H9 (cell line): ENCODE results near the gene SOCS7. TPM values are rescaled to one million over a fixed set of nuclear protein-coding genes. Genes with fewer than 3 reads are reported as not detected.

Experiments
- DNase-seq: peaks from one replicate; pipeline ENCODE4 v3.0.0-alpha.2; 2017
- H2AFZ ChIP-seq: one replicate; pipeline ENCODE4 v1.6.1; 2013; ENCODE audit warnings: mild to moderate bottlenecking, low read length, control low read depth, moderate library complexity
- H2AK5ac ChIP-seq: 2 replicates; pipeline ENCODE4 v1.6.1; 2013; ENCODE audit warnings: low read length, control low read depth, mixed read lengths; ENCODE audit not compliant: insufficient read length
- H2BK120ac ChIP-seq: one replicate; pipeline ENCODE4 v1.6.1; 2013; ENCODE audit warnings: low read depth, mild to moderate bottlenecking, low read length, control low read depth, inconsistent platforms; ENCODE audit not compliant: poor library complexity, severe bottlenecking
- H2BK12ac ChIP-seq: 2 replicates; pipeline ENCODE4 v1.6.1; 2013; ENCODE audit warnings: low read length, control low read depth, mixed read lengths, low read depth; ENCODE audit not compliant: insufficient read length
- H2BK15ac ChIP-seq: 2 replicates; pipeline ENCODE4 v1.6.1; 2013; ENCODE audit warnings: low read depth, low read length, control low read depth
- H2BK20ac ChIP-seq: one replicate; pipeline ENCODE4 v1.6.1; 2013; ENCODE audit warnings: low read depth, mild to moderate bottlenecking, low read length, control low read depth, inconsistent platforms; ENCODE audit not compliant: poor library complexity, severe bottlenecking
- H2BK5ac ChIP-seq: 2 replicates; pipeline ENCODE4 v1.6.1; 2013; ENCODE audit warnings: low read length, control low read depth, mixed read lengths; ENCODE audit not compliant: insufficient read length
- H3K14ac ChIP-seq: 2 replicates; pipeline ENCODE4 v1.6.1; 2013; ENCODE audit warnings: low read length, control low read depth; ENCODE audit not compliant: insufficient read depth
- H3K18ac ChIP-seq: 2 replicates; pipeline ENCODE4 v1.6.1; 2013; ENCODE audit warnings: low read depth, mild to moderate bottlenecking, mixed read lengths, low read length, control low read depth; ENCODE audit not compliant: insufficient read length
- H3K23ac ChIP-seq: 2 replicates; pipeline ENCODE4 v1.6.1; 2013; ENCODE audit warnings: low read length, control low read depth, mixed read lengths, low read depth; ENCODE audit not compliant: insufficient read length
- H3K23me2 ChIP-seq: 2 replicates; pipeline ENCODE4 v1.6.1; 2013; ENCODE audit warnings: low read depth, mild to moderate bottlenecking, mixed read lengths, low read length, control low read depth; ENCODE audit not compliant: insufficient read length, poor library complexity, severe bottlenecking
- H3K27ac ChIP-seq: 2 replicates; pipeline ENCODE4 v1.5.1; 2013; ENCODE audit warnings: low read length, control low read depth, mixed read lengths, low read depth; ENCODE audit not compliant: insufficient read length
- H3K27me3 ChIP-seq: 2 replicates; pipeline ENCODE4 v1.6.1; 2013; ENCODE audit warnings: low read length, control low read depth, inconsistent platforms; ENCODE audit not compliant: insufficient read depth
- H3K4ac ChIP-seq: 2 replicates; pipeline ENCODE4 v1.6.1; 2013; ENCODE audit warnings: low read depth, mild to moderate bottlenecking, control low read depth, inconsistent platforms, low read length, moderate library complexity
- H3K4me1 ChIP-seq: 2 replicates; pipeline ENCODE4 v1.6.1; 2013; ENCODE audit warnings: low read length, control low read depth, inconsistent platforms; ENCODE audit not compliant: insufficient read depth
- H3K4me2 ChIP-seq: 2 replicates; pipeline ENCODE4 v1.6.1; 2013; ENCODE audit warnings: low read length, control low read depth, mixed read lengths; ENCODE audit not compliant: insufficient read length, insufficient read depth
- H3K56ac ChIP-seq: 2 replicates; pipeline ENCODE4 v1.6.1; 2013; ENCODE audit warnings: low read depth, mild to moderate bottlenecking, mixed read lengths, low read length, control low read depth; ENCODE audit not compliant: insufficient read length
- H3K79me1 ChIP-seq: 2 replicates; pipeline ENCODE4 v1.6.1; 2013; ENCODE audit warnings: low read depth, mild to moderate bottlenecking, moderate library complexity, low read length, control low read depth, inconsistent platforms; ENCODE audit not compliant: insufficient read depth, poor library complexity, severe bottlenecking
- H3K79me2 ChIP-seq: 2 replicates; pipeline ENCODE4 v1.6.1; 2013; ENCODE audit warnings: low read length, control low read depth, inconsistent platforms; ENCODE audit not compliant: insufficient read depth
- H3K9ac ChIP-seq: 2 replicates; pipeline ENCODE4 v1.6.1; 2013; ENCODE audit warnings: low read length, control low read depth, mixed read lengths; ENCODE audit not compliant: insufficient read length; ENCODE audit errors: extremely low read depth
- H3K9me3 ChIP-seq: one replicate; pipeline ENCODE4 v1.6.1; 2013; ENCODE audit warnings: low read depth, low read length, inconsistent platforms; ENCODE audit not compliant: control insufficient read depth
- H3T11ph ChIP-seq: one replicate; pipeline ENCODE4 v1.6.1; 2013; ENCODE audit warnings: mild to moderate bottlenecking, low read length, control low read depth, inconsistent platforms
- H4K20me1 ChIP-seq: one replicate; pipeline ENCODE4 v1.6.1; 2013; ENCODE audit not compliant: control insufficient read depth, insufficient read length, insufficient read depth
- H4K5ac ChIP-seq: 2 replicates; pipeline ENCODE4 v1.6.1; 2013; ENCODE audit warnings: low read depth, mild to moderate bottlenecking, mixed read lengths, low read length, control low read depth; ENCODE audit not compliant: insufficient read length
- H4K8ac ChIP-seq: replicated peaks from 2 replicates; pipeline ENCODE4 v1.6.1; 2013; ENCODE audit warnings: low read length, control low read depth, mixed read lengths, low read depth; ENCODE audit not compliant: insufficient read length
- H4K91ac ChIP-seq: 2 replicates; pipeline ENCODE4 v1.6.1; 2013; ENCODE audit warnings: low read depth, mild to moderate bottlenecking, moderate library complexity, mixed read lengths, low read length, control low read depth; ENCODE audit not compliant: insufficient read length
- H3K27ac Mint-ChIP-seq, 3 experiments: 2 replicates in 2 of 3; 3 replicates in 1 of 3; pipeline ENCODE4 v1.8.0; 2020 to 2021; ENCODE audit warnings: mixed read lengths in 3 of 3, mild to moderate bottlenecking in 1 of 3, moderate library complexity in 1 of 3
- H3K27me3 Mint-ChIP-seq: 2 replicates; pipeline ENCODE4 v1.8.0; 2021; ENCODE audit warnings: low read depth, mild to moderate bottlenecking, moderate library complexity, mixed read lengths
- H3K36me3 Mint-ChIP-seq, 3 experiments: 2 replicates in 2 of 3; 3 replicates in 1 of 3; pipeline ENCODE4 v1.8.0; 2020 to 2021; ENCODE audit warnings: low read depth in 3 of 3, mixed read lengths in 3 of 3; ENCODE audit not compliant: insufficient read depth in 1 of 3
- H3K4me1 Mint-ChIP-seq, 2 experiments: 2 replicates each; pipeline ENCODE4 v1.8.0; 2020; ENCODE audit warnings: mixed read lengths in 2 of 2
- H3K4me3 Mint-ChIP-seq, 2 experiments: 2 replicates in 1 of 2; 3 replicates in 1 of 2; pipeline ENCODE4 v1.8.0; 2020 to 2021; ENCODE audit warnings: mild to moderate bottlenecking in 2 of 2, mixed read lengths in 2 of 2, moderate library complexity in 1 of 2
- H3K9me3 Mint-ChIP-seq, 2 experiments: 2 replicates in 1 of 2; 3 replicates in 1 of 2; pipeline ENCODE4 v1.8.0; 2020; ENCODE audit warnings: mild to moderate bottlenecking in 2 of 2, mixed read lengths in 2 of 2, moderate library complexity in 1 of 2
- WGBS: extraction: QIAGEN DNeasy Blood & Tissue Kit; methylation state at CpG from one replicate; pipeline ENCODE4 v1.1.7; 2013; ENCODE audit warnings: missing lambda C conversion rate, low lambda C conversion rate, mixed read lengths; ENCODE audit not compliant: insufficient read length; ENCODE audit errors: extremely low coverage; 5-methylcytosine and 5-hydroxymethylcytosine counted together
- total RNA-seq: library from RNA; stranded (reverse); gene quantifications from 2 replicates; pipeline ENCODE4 v1.2.1, GENCODE V29; 2021
- TF ChIP-seq, protein P1 (sequence below): fragments of 200-600 bp; sonication (generic); conservative IDR thresholded peaks from 3 replicates; pipeline ENCODE4 v1.8.0; 2021; ENCODE audit warnings: antibody characterized with exemption, mild to moderate bottlenecking

SOCS7 gene
- total RNA-seq, 1 experiment from 2014 or later, result 31.0 TPM

DNA sequence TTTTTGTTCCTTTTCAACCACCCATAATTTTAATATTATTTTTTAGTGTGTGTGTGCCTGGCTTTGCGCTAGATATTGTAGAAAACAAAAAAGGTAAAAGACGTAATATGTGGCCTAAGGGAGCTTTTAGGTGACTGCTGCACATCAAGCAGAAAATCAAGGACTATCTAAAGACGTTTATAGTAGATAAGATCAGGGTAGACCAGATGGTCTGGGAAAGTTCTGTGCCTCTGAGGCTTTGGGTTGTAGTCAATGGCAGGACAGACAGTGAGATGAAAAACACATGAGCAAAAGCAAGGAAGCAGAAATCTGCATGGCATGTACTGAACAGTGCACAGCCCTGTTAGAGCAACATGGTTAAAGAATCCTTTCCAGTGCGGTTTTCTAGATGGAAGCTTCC lies 49.8 kb downstream of the SOCS7 start:
- Histone ChIP-seq H3K79me1 (no peaks in the 10 kb centered on the region), H3K23ac (no peak overlapping the region), H3K9ac (no peak overlapping the region), H2BK15ac (no peak overlapping the region), H4K91ac (no peak overlapping the region), H3K27ac (no peak overlapping the region), H2AK5ac (no peak overlapping the region), H4K8ac (no peak overlapping the region), H3K14ac (no peak overlapping the region), H3K27me3 (no peaks in the 10 kb centered on the region), H3K4me2 (no peak overlapping the region), H3K9me3 (no peaks in the 10 kb centered on the region), H2BK5ac (no peak overlapping the region), H3K4me1 (peaks cover 11% of the 10 kb centered on the region; the same call in 1 of the 2 replicates), H3K23me2 (peaks cover 3% of the 10 kb centered on the region), H2AFZ (no peak overlapping the region), H3K4ac (no peak overlapping the region), H3K79me2 (no peaks in the 10 kb centered on the region), H2BK12ac (no peak overlapping the region), H3K56ac (no peak overlapping the region), H4K20me1 (no peaks in the 10 kb centered on the region), H2BK20ac (no peak overlapping the region), H3K18ac (no peak overlapping the region), H2BK120ac (no peak overlapping the region), H4K5ac (no peak overlapping the region), H3T11ph (no peak overlapping the region)
- H3K4me1 Mint-ChIP-seq, result peaks cover 28 to 30% of the 10 kb centered on the region in 2 experiments
- no peak for DNase-seq
- TF ChIP-seq, protein P1, sequence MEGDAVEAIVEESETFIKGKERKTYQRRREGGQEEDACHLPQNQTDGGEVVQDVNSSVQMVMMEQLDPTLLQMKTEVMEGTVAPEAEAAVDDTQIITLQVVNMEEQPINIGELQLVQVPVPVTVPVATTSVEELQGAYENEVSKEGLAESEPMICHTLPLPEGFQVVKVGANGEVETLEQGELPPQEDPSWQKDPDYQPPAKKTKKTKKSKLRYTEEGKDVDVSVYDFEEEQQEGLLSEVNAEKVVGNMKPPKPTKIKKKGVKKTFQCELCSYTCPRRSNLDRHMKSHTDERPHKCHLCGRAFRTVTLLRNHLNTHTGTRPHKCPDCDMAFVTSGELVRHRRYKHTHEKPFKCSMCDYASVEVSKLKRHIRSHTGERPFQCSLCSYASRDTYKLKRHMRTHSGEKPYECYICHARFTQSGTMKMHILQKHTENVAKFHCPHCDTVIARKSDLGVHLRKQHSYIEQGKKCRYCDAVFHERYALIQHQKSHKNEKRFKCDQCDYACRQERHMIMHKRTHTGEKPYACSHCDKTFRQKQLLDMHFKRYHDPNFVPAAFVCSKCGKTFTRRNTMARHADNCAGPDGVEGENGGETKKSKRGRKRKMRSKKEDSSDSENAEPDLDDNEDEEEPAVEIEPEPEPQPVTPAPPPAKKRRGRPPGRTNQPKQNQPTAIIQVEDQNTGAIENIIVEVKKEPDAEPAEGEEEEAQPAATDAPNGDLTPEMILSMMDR, result no peak
- H3K27ac Mint-ChIP-seq, result no peak overlapping the region
- no CpG with 5 or more reads among the region's 4 CpGs for WGBS
- H3K36me3 Mint-ChIP-seq, result peaks cover 25 to 57% (median 40%) of the 10 kb centered on the region in 3 experiments
- H3K27me3 Mint-ChIP-seq, result no peaks in the 10 kb centered on the region
- no peaks in the 10 kb centered on the region for H3K9me3 Mint-ChIP-seq
- H3K4me3 Mint-ChIP-seq, result no peak overlapping the region
